Loucy (cell line): ENCODE measurements around the gene GSE1.

ENCODE experiments used
- EZH2phosphoT487 ChIP-seq: fragments of 200-600 bp; IDR thresholded peaks from 2 replicates; pipeline ENCODE4 v1.6.1; 2018; ENCODE audit warnings: antibody characterized with exemption, mild to moderate bottlenecking, moderate library complexity, borderline replicate concordance
- TF ChIP-seq, protein P1 (sequence below): fragments of 200-600 bp; sonication (generic); conservative IDR thresholded peaks from 2 replicates; pipeline ENCODE4 v1.5.1; 2014; ENCODE audit warnings: mild to moderate bottlenecking, antibody characterized with exemption, low read length

DNA sequence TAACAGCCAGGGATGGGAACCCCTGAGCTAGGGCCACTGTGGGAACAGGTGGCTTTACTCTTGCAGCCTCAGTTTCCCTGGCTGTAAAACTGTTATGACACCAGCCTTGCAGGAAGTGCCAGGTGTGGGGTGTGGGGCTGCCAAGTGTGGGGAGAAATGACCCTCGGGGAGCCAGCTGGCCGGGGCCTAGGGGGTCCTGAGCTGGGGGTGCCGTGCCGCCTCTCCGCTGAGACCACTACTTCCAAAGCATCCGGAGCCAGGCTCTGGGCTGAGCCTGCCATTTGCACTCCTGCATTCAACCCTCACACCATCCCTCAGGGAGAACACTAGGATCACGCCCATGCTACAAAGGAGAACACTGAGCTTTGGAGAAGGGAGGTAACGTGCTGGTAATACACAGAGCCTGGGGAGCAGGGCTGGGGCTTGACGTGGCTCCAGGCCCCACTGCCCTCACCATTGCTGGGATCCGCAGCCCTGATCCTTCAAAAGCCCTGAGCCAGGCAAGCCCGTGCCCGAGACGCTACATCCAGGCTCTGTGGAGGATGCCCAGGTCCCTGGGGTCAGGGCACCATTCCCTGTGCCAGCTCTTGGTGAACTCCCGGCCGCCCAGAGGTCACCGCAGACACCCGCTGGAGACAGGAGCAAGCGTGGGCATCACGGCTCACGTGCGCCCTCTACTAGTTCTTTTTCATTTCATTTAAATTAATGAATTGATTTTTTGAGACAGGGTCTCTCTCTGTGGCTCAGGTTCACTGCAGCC lies 104.5 kb downstream of the GSE1 start:
- TF ChIP-seq, protein P1, sequence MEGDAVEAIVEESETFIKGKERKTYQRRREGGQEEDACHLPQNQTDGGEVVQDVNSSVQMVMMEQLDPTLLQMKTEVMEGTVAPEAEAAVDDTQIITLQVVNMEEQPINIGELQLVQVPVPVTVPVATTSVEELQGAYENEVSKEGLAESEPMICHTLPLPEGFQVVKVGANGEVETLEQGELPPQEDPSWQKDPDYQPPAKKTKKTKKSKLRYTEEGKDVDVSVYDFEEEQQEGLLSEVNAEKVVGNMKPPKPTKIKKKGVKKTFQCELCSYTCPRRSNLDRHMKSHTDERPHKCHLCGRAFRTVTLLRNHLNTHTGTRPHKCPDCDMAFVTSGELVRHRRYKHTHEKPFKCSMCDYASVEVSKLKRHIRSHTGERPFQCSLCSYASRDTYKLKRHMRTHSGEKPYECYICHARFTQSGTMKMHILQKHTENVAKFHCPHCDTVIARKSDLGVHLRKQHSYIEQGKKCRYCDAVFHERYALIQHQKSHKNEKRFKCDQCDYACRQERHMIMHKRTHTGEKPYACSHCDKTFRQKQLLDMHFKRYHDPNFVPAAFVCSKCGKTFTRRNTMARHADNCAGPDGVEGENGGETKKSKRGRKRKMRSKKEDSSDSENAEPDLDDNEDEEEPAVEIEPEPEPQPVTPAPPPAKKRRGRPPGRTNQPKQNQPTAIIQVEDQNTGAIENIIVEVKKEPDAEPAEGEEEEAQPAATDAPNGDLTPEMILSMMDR: peak; percentile 74
- TF ChIP-seq EZH2phosphoT487: no peak
